ENCODE results near the gene SLCO3A1.

Gene SLCO3A1

GRCh38 chr15:92051716-92052115 is 198.2 kb downstream of the SLCO3A1 start:
- H3K36me3 ChIP-seq (replicated peaks; ENCODE audit: low read depth, low read length), result no peaks in the 10 kb centered on the region
- H3K4me3 ChIP-seq (ENCODE audit: low read length), result no peak overlapping the region
- H3K4me2 ChIP-seq (ENCODE audit: low read length), result no peak overlapping the region
- TF ChIP-seq CTCF (IDR thresholded peaks at IDR 0.05; ENCODE audit: low read depth, low read length) (no peak), EZH2phosphoT487 (IDR thresholded peaks at IDR 0.05; ENCODE audit: low read depth) (no peak)
- no peaks in the 10 kb centered on the region for H3K9me3 ChIP-seq (ENCODE audit: insufficient read depth, low read length)
- H3K27me3 ChIP-seq (ENCODE audit: low read depth, low read length), result peaks cover 42% of the 10 kb centered on the region
- no peaks in the 10 kb centered on the region; the same call in 1 of the 2 replicates for H4K20me1 ChIP-seq (ENCODE audit: insufficient read depth, low read length)
- no peak overlapping the region for H3K9ac ChIP-seq (ENCODE audit: low read length)
- H3K79me2 ChIP-seq (ENCODE audit: low read length), result no peaks in the 10 kb centered on the region
- no peak overlapping the region for H2AFZ ChIP-seq (ENCODE audit: low read depth, low read length)
- peaks cover 9% of the 10 kb centered on the region for H3K4me1 ChIP-seq (ENCODE audit: low read length)
- no peak overlapping the region for H3K27ac ChIP-seq (ENCODE audit: low read length)

GRCh38 chr15:92053753-92054316 is 200.3 kb downstream of the SLCO3A1 start:
- no peak overlapping the region for H2AFZ ChIP-seq (ENCODE audit: low read depth, low read length)
- no peaks in the 10 kb centered on the region for H3K9me3 ChIP-seq (ENCODE audit: insufficient read depth, low read length)
- H3K9ac ChIP-seq (ENCODE audit: low read length), result no peak overlapping the region
- H3K79me2 ChIP-seq (ENCODE audit: low read length), result no peaks in the 10 kb centered on the region
- no peaks in the 10 kb centered on the region for H3K36me3 ChIP-seq (replicated peaks; ENCODE audit: low read depth, low read length)
- no peak overlapping the region for H3K4me2 ChIP-seq (ENCODE audit: low read length)
- no peak overlapping the region for H3K27ac ChIP-seq (ENCODE audit: low read length)
- TF ChIP-seq CTCF (IDR thresholded peaks at IDR 0.05; ENCODE audit: low read depth, low read length), result peak; percentile 25
- TF ChIP-seq EZH2phosphoT487 (IDR thresholded peaks at IDR 0.05; ENCODE audit: low read depth), result no peak
- peaks cover 52% of the 10 kb centered on the region for H3K27me3 ChIP-seq (ENCODE audit: low read depth, low read length)
- H3K4me1 ChIP-seq (ENCODE audit: low read length), result no peaks in the 10 kb centered on the region
- H4K20me1 ChIP-seq (ENCODE audit: insufficient read depth, low read length), result no peaks in the 10 kb centered on the region; the same call in 1 of the 2 replicates
- no peak overlapping the region for H3K4me3 ChIP-seq (ENCODE audit: low read length)

DNA sequence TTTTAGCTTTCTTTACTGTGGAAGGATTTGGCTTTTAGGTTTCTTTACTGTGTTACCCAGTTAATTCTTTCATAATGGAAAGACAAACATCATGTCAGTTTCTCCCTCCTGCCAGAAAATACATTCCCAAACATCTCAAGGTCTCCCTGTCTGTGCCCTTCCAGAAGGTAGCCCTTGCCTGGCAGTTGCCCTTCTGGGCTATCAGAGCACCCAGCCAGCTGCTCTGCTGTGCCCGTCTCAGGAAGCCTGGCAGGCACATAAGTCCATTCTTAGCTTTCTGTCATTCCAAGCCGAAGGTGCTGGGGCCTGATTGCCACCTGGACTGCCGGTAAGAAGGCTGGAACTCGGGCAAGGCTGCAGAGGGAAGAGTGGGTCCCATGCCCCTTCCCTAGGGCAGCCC is 203.4 kb downstream of the SLCO3A1 start:
- no peaks in the 10 kb centered on the region for H3K9me3 ChIP-seq (ENCODE audit: insufficient read depth, low read length)
- no peaks in the 10 kb centered on the region; the same call in 1 of the 2 replicates for H4K20me1 ChIP-seq (ENCODE audit: insufficient read depth, low read length)
- H3K4me1 ChIP-seq (ENCODE audit: low read length), result no peaks in the 10 kb centered on the region

More for the DNA sequence above, 203.4 kb downstream of the SLCO3A1 start:
- H3K4me2 ChIP-seq (ENCODE audit: low read length), result no peak overlapping the region
- H3K36me3 ChIP-seq (replicated peaks; ENCODE audit: low read depth, low read length), result no peaks in the 10 kb centered on the region
- peaks cover 39% of the 10 kb centered on the region for H3K27me3 ChIP-seq (ENCODE audit: low read depth, low read length)
- no peak overlapping the region for H2AFZ ChIP-seq (ENCODE audit: low read depth, low read length)
- H3K27ac ChIP-seq (ENCODE audit: low read length), result no peak overlapping the region
- no peak for TF ChIP-seq CTCF (IDR thresholded peaks at IDR 0.05; ENCODE audit: low read depth, low read length)
- no peak for TF ChIP-seq EZH2phosphoT487 (IDR thresholded peaks at IDR 0.05; ENCODE audit: low read depth)
- H3K79me2 ChIP-seq (ENCODE audit: low read length), result no peaks in the 10 kb centered on the region
- no peak overlapping the region for H3K9ac ChIP-seq (ENCODE audit: low read length)
- no peak overlapping the region for H3K4me3 ChIP-seq (ENCODE audit: low read length)
